Astrocyte of the spinal cord (primary cell): Measurements from ENCODE around the gene OR10S1.
"Not testable (repeated sequence)": the region's sequence is repeated elsewhere in the genome, so short reads cannot be mapped to it uniquely, and the experiment has no call there.

Experiments
- DNase-seq: peaks from one replicate; pipeline ENCODE4 v3.0.0; 2011; ENCODE audit warnings: low read depth, low spot score
- H3K4me3 ChIP-seq: 2 replicates; pipeline ENCODE4 v1.5.1; 2011; ENCODE audit warnings: low read depth, mild to moderate bottlenecking, low read length, moderate library complexity
- in situ Hi-C: cut with HindIII; loops from 2 replicates; pipeline ENCODE4 v1.10.0; 2017; ENCODE audit warnings: low sequenced_read_pairs
- TF ChIP-seq, protein P1 (sequence below): IDR thresholded peaks from 2 replicates; pipeline ENCODE4 v1.5.1; 2012; ENCODE audit warnings: low read depth, mild to moderate bottlenecking, low read length, inconsistent platforms

The OR10S1 gene, protein sequence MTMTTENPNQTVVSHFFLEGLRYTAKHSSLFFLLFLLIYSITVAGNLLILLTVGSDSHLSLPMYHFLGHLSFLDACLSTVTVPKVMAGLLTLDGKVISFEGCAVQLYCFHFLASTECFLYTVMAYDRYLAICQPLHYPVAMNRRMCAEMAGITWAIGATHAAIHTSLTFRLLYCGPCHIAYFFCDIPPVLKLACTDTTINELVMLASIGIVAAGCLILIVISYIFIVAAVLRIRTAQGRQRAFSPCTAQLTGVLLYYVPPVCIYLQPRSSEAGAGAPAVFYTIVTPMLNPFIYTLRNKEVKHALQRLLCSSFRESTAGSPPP

DNA sequence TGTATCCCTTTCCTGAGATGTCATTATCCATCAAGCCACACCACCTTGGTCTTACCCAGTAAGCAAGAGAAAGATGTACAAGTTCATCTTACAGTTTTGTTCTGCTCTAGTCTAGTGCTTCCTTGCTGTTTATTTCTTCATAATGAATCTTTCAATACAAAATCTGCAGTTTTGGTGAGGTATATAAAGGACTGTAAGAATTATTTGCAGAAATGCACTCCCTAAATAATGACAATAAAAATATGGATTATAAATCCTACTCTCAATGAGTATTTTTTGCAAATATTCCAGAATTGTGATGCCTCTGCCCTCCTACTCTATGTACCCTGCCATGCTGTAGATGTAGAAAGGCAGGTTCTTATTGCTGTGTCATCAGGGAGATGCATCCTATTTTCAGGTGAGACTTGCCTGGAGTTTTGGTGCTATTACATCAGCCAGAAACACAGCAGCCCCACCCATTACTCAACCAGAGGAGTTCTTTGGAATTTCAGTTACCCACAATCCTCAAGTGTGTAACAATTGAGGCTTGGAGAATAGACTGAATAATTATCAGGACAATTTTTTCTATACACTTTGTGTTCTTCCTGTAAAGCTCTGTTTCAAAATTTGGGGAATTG, at the start of gene OR10S1:
Gene OR10S1 (minus strand): TSS at position 51 of the 617 bp plus-strand sequence. CDS start 117 bp downstream, outside the sequence.
- in situ Hi-C loops, result no loop called here
- DNase-seq, result no peak
- TF ChIP-seq, protein P1, sequence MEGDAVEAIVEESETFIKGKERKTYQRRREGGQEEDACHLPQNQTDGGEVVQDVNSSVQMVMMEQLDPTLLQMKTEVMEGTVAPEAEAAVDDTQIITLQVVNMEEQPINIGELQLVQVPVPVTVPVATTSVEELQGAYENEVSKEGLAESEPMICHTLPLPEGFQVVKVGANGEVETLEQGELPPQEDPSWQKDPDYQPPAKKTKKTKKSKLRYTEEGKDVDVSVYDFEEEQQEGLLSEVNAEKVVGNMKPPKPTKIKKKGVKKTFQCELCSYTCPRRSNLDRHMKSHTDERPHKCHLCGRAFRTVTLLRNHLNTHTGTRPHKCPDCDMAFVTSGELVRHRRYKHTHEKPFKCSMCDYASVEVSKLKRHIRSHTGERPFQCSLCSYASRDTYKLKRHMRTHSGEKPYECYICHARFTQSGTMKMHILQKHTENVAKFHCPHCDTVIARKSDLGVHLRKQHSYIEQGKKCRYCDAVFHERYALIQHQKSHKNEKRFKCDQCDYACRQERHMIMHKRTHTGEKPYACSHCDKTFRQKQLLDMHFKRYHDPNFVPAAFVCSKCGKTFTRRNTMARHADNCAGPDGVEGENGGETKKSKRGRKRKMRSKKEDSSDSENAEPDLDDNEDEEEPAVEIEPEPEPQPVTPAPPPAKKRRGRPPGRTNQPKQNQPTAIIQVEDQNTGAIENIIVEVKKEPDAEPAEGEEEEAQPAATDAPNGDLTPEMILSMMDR, result no peak
- H3K4me3 ChIP-seq, result no peak within 1 kb of the TSS

DNA sequence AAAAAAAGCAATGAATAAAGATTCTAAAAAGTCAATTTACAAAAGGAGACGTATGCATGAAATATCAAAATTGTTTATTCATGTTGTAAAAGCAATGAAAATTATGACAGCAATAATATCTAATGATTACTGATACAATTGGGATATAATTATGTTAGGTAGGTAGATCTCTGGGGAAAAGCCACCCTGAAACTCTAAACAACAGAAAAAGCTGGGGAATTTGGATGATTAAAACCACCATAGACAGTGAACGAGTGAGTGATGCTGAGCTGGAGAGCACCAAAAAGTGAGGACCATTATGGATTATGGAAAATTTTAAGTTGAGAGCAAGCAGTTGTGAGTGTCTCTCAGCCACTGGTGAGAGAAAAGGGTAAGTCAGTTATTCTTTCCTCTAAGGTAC, 48.9 kb upstream of the OR10S1 start, which contains the start of gene OR10G8:
Gene OR10G8 (plus strand): TSS at position 301 of the 400 bp plus-strand sequence. CDS start 2,825 bp downstream, outside the sequence.
- DNase-seq, result no peak
- TF ChIP-seq, protein P1, result no peak
- in situ Hi-C loops, result no loop called here
- H3K4me3 ChIP-seq, result no peak within 1 kb of the TSS

DNA sequence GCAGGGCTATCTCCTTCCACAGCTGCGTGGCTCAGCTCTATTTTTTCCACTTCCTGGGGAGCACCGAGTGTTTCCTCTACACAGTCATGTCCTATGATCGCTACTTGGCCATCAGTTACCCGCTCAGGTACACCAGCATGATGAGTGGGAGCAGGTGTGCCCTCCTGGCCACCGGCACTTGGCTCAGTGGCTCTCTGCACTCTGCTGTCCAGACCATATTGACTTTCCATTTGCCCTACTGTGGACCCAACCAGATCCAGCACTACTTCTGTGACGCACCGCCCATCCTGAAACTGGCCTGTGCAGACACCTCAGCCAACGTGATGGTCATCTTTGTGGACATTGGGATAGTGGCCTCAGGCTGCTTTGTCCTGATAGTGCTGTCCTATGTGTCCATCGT, 38.3 kb upstream of the OR10S1 start:
- in situ Hi-C loops, H3K4me3 ChIP-seq, DNase-seq: not testable (repeated sequence)

DNA sequence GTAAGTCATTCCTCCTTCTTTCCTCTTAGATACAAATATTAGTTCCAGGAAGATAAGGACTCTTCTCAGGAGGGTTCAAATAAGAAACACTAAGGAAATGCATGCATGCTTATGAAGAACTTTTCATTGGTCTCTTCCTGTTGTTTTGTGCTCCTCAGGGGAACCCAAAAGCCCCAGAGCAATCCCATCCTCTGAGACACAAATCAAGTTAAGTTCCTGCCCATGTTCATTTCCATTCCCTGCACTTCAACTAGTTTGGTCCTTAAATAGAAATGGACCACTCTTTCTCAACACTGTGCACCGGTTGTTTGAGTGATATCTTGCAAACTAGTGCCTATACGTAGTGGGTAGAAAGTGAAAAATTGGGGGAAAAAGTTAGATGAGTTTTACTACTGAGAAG, 35.1 kb upstream of the OR10S1 start, which contains the start of gene OR10G4:
Gene OR10G4 (plus strand): TSS at position 301 of the 400 bp plus-strand sequence. CDS start 2,578 bp downstream, outside the sequence.
- TF ChIP-seq, protein P1, result no peak
- H3K4me3 ChIP-seq, result no peak within 1 kb of the TSS
- no peak for DNase-seq
- in situ Hi-C loops, result no loop called here

DNA sequence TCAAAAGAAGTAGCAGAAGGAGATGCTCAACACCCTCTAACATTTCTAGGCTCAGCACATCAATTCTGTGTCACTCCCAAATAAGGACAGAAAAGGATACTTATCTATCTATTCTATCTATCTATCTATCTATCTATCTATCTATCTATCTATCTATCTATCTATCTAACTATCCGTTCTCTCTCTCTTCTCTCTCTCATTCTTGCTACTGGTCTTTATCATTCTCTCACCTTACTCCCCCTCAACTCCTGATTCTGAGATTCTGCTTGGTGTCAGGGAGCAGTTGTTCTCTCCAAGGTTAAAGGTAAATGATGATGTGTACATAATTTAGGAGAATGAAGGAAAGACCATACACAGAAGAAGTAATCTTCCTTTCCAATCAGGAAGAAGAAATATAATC, 17.5 kb upstream of the OR10S1 start, which contains the start of gene OR10G6:
Gene OR10G6 (minus strand): TSS at position 43 of the 400 bp plus-strand sequence. CDS start 0 bp downstream, at position 43.
- no peak for DNase-seq
- TF ChIP-seq, protein P1, result no peak
- no peak within 1 kb of the TSS for H3K4me3 ChIP-seq
- in situ Hi-C loops, result no loop called here

DNA sequence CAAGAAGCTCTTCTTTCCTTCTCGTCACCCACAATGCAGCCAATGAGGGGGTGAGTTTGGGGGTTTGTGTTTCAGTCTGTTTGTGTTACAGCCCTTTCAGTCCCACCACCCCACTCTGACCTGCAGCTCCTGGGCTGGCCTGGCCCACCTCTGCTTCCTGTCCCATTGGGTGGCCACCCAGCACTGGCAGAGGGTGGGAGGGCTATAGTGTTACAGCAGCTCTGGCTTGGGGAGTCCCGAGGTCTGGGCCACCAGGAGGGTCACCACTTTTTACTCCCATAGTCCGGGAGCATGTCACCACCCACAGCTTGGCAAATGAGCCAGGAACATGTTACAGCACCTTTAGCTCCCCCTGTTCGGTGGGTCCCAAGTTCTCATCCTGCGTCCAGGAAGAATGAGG, 1.7 kb upstream of the OR10S1 start:
- no peak overlapping the region for H3K4me3 ChIP-seq
- in situ Hi-C loops, result no loop called here
- TF ChIP-seq, protein P1, result no peak
- DNase-seq, result no peak
